Cortex of kidney (tissue), 1 donor: ENCODE results near the gene CRY1.

Experiments used
- DNase-seq: peaks from one replicate; lab custom pipeline; 2025; lab: John Stamatoyannopoulos, UW

The CRY1 gene

DNA sequence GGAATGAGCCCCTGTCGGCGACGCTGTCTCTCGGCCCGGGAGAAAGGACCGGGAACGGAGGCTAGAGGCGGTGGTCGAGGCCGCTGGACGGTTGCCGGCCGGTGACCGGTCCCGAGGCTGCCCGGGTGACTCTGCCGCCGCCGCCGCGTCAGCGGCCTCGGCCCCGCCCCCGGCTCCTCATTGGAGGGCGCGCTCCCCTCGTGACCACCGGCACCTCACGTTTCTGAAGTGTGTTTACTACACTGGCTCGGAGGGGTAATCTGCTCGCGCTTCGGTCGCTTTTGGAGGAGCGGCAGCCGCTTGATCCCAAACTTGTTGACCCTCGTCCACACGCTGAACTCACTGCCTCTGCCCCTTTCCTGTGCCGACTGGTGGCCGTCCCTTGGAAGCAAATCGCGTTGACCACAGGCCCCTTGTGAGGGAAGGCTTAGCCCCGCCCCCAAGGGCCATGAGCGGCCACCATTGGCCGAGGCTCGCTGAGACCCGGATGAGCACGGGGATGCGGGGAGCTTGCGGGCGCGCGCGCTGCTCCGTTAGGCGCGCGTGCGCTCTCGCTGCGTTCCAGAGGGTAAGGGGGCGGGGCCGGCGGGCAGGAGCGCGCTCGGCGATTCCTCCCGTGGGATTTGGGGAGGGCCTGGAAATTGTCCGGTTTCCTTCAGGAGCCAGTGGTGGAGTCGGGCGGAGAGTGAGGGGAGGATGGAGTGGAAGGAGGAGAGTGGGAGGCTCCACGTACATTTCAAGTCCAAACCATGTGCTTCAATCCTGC is at the start of gene CRY1:
Gene CRY1, minus strand, starts transcription at position 133 of the 766 bp plus-strand sequence. CDS start 588 bp downstream, outside the sequence.
- DNase-seq: peak; percentile 98

DNA sequence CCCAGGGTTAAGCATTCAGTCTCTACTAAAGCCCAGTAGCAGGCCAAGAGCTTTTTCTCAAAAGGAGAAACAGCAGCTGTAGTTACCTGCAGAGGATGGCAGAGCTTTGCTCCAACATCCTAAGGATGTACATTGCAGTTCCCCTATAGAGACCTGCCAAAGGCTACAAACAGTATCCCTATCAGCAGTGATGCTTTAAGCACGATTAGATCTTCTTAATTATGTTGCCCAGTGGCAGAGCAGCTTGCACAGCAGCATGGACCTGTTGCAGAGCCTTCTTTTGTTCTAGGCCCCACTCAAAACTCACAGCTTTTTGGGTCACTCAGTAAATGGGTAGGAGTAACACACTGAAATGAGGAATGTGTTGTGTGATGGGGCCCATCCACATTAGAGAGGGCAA is 46.4 kb upstream of the CRY1 start:
- no peak for DNase-seq

DNA sequence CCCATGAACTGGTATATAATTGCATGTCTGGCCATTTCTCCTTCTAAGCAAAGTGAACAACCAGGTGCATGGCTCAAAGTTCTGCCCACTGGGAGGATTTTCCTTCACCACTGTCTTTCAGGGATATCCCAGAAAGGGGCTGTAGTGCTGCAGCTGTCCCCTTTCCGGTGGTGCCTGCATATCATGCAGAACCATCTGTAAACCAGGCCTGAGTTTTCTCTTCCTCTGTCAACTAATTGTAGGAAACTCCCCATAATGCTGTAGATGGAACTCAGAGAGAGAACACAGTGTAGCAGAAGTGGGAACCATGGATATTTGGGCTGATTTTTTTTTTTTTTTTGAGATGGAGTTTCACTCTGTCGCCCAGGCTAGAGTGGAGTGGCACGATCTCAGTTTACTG is 45.6 kb upstream of the CRY1 start:
- no peak for DNase-seq

DNA sequence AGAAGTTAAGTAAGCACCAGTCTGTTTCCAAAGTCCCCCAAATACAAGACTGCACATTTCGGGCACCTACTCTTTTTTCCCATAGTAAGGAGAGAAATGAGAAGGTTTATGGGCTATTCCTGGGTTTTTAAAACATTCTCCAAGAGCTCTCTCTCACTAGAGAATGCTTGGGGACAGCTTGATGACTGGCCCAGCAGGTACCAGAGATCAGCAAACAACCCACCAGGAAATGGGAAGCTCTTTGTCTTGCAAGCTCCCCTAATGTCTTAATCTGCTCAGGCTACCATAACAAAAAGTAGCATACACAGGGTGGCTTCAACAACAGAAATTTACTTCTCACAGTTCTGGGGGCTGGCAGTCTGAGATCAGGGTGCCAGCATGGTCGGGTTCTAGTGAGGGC is 41.8 kb upstream of the CRY1 start:
- no peak for DNase-seq

DNA sequence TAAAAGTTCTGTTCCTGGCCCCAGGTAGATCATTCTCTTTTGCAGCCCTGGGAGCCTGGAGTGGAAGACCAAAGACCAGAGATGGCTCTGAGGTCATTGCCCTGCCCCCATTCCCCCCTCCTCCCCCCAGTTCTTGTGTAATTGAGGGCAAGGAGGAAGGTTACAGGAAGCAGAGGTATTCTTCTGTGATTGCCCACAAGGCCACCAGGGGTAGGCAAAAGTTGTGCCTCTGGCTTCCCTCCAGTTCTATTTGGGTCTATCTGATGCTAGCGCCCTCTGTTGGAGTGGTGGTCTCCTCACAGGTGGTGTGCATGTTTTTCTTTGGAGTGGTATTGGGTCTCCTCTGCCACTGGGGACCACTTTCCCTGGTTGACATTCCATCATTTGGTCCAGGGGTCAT is 41.2 kb upstream of the CRY1 start:
- no peak for DNase-seq

DNA sequence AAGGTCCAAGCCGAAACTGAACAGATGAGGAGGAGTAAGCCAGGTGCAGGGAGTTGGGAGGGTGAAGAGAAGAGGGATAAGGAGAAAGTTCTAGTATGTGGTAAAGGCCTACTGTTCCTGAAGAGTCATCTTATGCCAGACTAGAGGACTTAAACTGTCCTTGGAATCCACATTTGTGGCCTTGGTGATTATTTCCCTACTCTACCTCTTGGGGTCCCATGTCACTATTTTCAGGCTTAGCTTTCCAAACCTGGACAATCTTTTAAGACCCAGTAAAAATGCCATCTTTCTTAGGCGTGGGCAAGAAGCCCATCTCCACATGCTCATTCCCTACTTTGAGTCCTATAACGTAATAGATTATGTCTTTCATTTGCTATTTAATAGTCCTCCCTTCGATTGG is 40.1 kb upstream of the CRY1 start:
- DNase-seq: no peak

DNA sequence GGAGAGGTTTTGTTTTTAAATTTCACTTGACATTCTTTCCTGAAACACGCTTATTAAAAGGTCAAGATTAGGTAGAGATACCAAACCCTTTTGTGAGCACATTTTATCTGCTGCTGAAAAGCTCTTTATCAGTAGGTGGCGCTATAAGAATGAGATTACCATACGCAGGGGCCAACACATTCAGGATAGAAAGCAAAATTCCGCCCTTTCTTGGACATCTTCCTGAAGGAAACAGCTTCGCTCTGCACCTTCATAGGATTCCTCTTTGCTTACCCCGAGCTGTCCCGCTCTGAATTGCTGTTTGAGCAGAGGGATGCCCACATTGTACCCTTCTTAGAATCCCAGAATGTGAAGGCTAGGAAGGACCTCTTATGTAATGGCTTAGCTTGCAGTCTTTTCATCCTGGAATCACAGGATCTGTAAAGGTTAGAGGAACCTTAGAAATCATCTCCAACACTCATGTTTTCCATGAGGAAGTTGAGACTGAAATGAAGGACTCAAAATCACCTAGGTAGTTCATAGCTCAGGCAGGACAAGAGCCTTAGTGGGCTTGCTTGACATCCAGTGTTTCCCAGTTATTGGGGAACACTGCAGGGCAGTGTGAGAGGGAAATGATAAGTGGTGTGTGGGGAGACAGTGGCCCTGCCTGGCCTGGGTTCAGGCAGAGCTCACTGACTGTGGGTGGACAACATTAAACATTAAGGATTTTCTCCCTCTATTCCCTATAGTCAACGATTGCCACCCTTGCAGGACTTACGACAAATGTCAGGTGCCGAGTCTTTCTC is 38.7 kb upstream of the CRY1 start:
- DNase-seq: no peak

DNA sequence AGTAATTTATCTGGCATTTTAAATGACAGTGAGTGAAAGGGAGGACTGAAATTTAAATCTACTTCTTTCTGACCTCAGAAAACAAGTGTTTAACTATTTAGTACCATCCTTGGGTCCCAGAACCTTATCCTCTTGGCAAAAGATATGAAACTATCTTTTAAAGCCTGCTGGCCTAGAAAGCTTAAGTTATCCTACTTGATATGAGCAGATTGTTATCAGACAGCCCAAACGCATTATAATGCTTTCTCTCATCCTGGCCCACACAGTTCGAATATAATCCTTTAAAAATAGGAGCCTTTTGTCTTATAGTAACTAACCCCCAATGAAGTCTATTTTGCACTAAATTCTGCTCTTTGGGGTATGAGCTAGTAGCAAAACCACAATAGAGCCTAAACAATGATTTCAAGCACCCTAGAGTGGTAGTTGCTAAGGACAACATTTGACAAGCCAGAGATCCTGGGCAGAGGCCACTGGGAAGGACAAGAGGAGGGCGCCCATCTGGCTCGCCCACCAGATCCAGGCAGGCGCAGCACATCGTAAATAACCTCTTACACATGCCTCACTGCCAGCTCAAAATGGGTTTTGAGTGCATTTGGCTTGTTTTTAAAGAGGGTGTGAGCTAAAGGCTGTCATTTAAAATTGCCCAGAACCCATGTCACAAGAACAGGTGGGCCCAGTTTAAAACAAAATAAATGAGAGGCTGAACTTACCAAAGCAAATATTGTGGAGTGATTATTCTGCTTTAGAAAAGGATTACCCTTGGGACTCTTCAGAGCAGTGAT is 37.7 kb upstream of the CRY1 start:
- DNase-seq: no peak

DNA sequence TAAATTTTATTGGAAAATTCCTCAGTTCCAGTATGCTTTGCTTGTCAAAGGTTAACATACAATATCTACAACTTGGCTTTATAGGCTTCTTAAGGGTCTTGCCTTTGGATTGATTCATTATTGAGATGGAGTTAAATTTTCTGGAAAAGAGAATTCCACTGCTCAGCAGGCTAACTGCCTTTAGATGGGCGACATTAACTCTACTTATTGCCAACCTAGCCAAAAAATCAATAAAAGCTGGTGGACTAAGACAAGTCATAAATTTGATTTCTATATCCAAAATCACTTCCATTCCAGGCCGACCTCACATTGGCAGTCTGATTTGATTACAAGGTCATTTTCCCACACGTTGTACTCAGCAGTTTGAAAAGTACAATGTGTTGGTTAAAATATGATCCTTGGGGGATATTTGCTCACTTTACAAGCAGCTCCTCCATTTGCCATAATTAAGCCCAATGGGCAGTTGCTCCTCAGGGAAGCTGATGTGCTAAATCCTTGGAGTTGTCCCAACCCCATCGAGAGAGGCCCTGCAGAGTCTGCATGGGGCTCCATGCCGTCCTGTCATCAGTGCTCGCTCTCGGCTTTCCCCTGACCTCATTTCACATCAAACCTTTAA is 36.1 kb upstream of the CRY1 start:
- DNase-seq: no peak

DNA sequence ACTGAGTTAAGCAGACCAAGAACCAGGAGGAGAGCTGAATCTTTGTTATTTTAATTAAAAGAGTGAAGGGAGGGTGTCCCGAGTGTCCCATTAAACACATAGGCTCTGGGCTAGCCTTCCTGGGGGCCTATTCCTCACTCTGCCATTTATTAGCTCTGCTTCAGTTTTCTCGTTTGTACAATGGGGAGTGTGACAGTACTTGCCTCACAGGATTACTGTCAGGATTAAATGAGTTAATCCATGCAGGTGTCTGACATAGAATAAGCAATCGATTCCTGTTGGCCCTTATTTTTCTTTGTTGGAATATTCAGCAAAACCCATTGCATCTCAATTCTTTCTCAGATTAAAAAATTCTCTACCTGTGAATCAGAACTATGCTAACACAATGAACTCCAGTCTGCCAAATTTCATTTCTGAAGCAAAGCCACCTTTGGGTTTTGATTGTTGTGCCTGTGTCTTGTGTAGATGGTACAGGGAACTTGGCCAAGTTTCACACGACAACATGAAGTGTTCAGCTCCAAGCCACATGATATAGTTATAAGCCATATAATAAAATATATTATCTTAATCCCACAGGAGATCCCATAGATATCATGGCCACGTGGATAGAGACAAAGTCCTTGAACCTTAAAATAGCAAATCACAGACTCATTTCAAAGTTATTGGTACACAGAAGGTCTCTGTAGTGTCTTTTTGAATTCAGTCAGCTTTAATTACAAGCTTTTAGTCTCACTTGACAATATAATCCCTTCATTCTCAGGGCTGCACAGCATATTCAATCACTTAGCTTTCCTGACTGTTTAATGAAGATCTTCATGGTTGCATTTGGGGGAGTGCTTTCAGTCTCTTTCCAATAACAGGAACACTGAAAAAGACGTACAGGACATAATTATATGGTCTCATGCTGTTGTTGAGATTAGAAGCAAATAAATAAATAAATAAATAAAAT is 34.4 kb upstream of the CRY1 start:
- DNase-seq: no peak

DNA sequence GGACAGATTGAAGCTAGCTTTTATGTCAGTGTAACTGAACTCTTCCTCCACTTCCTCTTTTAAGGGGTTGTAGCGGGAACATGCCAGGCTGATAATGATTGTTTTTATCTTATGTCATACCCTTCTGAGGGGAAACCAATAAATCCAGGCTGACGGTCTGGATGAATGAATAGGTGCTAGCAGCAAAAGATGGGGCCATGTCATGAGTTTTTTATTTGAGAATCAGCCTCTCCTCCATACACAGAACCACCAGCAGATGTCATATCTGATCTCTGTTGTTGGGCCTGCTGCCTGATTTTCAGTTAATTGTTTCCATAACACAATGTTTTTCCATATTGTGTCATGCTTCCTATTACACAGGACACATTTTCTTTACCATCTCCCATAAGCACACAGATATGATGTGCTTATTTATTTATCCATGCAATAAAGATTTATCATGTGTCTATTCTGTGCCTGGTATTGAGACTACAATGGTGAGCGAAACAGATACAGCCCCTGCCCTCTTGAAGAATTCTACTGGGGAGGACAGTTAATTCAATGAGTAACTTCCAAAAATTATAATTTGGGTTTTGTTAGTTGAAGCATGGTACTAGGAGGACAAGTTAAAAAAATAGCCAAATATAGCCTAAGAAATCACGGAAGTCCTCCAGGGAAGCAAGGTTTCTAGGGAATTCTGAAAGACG is 33.6 kb upstream of the CRY1 start:
- no peak for DNase-seq

DNA sequence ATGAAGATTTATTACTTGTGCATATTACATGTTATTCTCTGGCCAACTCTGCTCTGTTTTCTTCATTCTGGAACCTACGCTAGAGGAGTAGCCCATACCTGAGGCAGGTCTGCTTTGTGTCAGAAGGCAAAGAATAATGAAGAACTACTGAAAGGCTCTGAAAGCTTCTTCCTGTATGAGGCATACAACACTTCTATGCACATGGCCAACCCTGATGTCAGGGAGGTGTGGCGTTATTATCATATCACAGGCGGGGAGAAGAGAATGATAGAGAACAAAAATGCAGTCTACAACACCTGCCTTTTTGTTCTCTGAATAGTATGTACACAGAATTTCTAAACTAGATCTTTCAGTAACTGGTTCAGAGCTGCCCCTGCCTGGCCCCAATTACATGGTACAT is 32.5 kb upstream of the CRY1 start:
- DNase-seq: no peak

DNA sequence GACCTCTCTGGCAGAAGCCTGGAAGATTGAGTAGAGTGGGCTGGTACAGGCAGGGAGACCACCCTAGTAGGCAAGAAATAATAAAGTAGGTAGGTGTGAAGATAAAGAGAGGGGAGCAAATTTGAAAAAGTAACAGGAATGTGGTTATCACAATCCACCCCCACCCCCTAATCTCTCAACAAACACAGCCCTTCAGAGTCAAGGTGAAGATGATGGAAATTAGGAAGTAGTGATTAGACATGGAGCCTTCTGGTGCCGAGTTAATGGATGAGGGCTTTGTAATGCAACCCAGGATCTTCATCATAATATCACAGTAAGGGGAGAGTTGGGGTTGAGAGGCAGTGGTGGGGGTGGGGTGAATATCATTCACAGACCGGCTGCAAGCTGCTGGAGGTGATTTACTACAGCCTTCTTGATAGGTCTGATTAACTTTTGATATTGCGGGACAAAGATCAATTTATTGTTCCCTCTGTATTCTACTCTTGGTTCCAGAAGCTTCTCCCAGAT is 29.2 kb upstream of the CRY1 start:
- no peak for DNase-seq

DNA sequence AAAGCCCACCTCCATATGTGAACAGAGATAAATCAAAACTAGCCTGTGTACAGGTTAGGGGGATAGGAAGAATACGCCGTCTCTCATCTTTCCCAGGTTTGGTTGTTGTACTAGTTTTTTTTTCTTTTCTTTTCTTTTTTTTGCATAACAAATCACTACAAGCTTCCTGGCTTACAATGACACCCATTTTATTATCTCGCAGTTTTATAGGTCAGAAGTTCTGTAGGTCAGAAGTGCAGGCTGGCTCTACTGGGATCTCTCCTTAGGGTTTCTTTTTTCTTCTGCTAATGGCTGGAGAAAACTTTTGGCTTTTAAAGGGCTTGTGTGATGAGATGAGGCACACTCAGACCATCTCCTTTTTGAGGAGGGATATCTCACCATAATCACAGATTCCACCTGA is 25.7 kb upstream of the CRY1 start:
- DNase-seq: no peak

DNA sequence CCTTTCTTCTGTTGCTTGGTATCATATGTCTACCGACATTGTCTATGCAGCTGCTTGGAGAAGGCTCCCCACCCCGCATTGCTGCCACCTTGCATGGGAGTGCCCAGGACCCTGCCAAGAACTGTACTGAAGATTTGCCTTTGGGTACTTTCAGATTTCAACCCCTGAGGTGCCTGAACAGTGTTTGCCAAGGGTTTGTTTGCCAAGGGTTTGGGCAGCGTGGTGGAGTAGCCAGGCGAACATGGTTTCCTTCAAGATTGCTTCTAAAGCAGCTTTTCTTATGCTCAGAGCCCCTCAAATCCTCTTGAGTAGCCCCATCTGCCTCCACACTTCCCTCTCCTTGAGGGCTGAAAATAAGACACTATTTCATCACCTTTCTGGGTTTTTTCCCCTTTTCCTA is 25.3 kb upstream of the CRY1 start:
- DNase-seq: no peak

DNA sequence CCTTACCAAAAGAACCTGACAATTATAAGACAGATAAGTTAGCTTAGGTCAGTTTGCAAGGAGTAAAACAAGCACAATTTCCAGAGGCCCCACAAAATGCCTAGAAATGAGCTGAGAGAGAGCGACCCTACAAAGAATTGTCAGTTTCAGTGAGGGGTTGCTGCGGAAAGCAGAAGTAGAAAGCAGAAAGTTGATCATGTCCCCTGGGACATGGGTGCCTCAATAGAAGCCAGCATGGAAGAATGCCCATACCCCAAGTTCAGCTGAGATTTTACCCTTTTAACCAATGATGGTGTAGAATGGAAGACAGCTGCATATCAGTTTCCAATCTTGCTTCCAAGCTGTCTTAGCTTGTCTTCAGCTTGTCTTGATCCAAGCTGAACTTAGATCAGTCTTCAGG is 21.8 kb upstream of the CRY1 start:
- no peak for DNase-seq

DNA sequence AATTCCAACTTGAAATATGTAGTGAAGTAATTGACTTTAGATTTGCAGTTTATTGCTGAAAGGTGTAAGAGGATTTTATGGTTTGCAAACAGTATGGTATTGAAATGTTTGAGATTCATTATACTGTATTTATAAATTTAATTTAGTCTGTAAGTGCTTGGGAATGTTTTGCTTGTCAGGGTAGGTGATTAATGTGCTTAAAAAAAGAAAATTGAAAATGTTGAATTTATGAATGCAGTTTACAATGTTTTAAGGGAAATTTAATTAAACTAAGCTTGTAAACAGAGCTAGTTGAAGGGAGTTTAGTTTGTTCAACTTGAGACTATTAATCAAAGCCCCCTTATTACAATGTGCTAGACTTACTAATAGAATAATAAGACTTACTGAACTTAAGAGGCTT is 18.0 kb upstream of the CRY1 start:
- no peak for DNase-seq

DNA sequence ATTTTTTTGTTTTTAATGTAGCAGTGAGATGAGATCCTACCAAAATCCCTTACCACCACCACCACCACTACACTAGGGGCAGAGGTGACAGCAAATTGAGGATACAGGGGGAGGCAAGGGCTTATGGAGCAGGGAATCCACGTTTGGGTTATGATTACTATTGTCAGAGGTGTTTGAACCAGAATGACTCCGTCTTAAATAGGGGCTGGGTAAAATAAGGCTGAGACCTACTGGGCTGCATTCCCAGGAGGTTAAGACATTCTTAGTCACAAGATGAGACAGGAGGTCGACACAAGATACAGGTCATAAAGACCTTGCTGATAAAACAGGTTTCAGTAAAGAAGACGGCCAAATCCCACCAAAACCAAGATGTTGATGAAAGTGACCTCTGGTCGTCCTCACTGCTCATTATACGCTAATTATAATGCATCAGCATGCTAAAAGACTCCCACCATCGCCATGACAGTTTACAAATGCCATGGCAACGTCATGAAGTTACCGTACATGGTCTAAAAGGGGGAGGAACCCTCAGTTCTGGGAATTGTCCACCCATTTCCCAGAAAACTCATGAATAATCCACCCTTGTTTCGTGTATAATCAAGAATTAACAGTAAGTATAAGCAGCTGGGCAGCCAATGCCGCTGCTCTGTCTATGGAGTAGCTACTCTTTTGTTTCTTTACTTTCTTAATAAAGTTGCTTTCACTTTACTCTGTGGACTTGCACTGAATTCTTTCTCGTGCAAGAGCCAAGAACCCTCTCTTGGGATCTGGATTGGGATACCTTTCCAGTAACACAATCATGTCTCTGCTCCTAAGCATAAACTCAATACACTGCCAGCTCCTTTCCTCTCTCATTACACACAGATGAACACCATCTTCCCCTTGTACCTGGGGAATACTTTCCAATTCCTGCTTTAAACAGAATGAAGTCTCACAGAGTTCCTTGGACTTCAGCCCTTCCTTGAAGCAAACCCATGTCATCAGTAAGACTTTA is 16.7 kb upstream of the CRY1 start:
- DNase-seq: no peak

DNA sequence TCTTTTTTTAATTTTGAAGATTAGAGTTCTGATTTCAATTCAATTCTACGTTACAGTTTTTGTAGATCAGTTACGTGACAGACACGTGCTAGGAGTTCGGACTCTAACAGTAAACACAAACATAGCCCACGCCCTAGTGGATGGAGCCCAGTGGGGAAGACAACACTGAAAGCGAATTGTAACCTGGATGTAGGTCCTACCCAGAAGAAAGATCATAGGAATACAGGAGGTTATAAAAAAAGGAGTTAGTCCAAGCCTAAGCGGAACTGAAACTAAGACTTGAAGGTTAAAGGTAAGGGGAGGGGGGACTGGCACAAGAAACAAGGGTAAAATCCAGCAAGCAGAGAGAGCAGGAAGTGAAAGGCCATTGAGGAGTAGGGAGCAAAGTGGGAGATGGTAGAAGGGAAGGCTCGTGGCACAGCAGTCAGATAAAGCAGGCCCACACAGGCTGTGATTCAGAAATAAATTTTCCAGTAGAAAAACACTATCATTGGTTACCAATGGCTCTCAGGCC is 15.7 kb upstream of the CRY1 start:
- DNase-seq: no peak
